Transverse colon (tissue), 4 donors: ENCODE data around the gene TENT5C. TPM values are rescaled to one million over a fixed set of nuclear protein-coding genes. Genes with fewer than 3 reads are reported as not detected.

ENCODE experiments used
- DNase-seq: peaks from one replicate; pipeline ENCODE4 v3.0.0-alpha.2; 2019
- H3K27ac ChIP-seq, 4 donors: fragments of 200-600 bp; sonication (generic); 2 replicates each; pipeline ENCODE4 v1.5.1; 2016 to 2018; ENCODE audit warnings: inconsistent platforms in 4 of 4
- H3K27me3 ChIP-seq: fragments of 200-600 bp; sonication (generic); 2 replicates; pipeline ENCODE4 v1.5.1; 2017; ENCODE audit warnings: inconsistent platforms
- H3K36me3 ChIP-seq, 4 donors: fragments of 200-600 bp; sonication (generic); 2 replicates each; pipeline ENCODE4 v1.5.1; 2017 to 2019; ENCODE audit warnings: inconsistent platforms in 4 of 4
- H3K4me1 ChIP-seq, 4 donors: fragments of 200-600 bp; sonication (generic); 2 replicates each; pipeline ENCODE4 v1.5.1; 2017 to 2020; ENCODE audit warnings: inconsistent platforms in 4 of 4
- H3K4me3 ChIP-seq, 4 donors: fragments of 200-600 bp; sonication (generic); 1 replicate in 1 of 4; 2 replicates in 3 of 4; pipeline versions ENCODE4 v1.5.1 to v1.6.1; 2017 to 2019; ENCODE audit warnings: inconsistent platforms in 4 of 4
- H3K9me3 ChIP-seq, 2 donors: fragments of 200-600 bp; sonication (generic); 2 replicates each; pipeline ENCODE4 v1.5.1; 2017 to 2019; ENCODE audit warnings: inconsistent platforms in 2 of 2
- EP300 ChIP-seq: sonication (generic); formaldehyde crosslinking; IDR thresholded peaks from one replicate; pipeline ENCODE4 v1.6.1; 2017; ENCODE audit warnings: antibody characterized with exemption, low read depth
- POLR2A ChIP-seq: fragments of 450-650 bp; IDR thresholded peaks from one replicate; pipeline ENCODE4 v1.6.1; 2016; ENCODE audit warnings: antibody characterized with exemption, mild to moderate bottlenecking, moderate library complexity
- POLR2AphosphoS5 ChIP-seq, 3 donors: sonication (generic); formaldehyde crosslinking; IDR thresholded peaks; one replicate each; pipeline ENCODE4 v1.6.1; 2016; ENCODE audit warnings: antibody characterized with exemption in 3 of 3
- WGBS, 2 donors: methylation state at CpG; one replicate each; pipeline ENCODE4 v1.1.5; 2018; ENCODE audit warnings: low coverage in 1 of 2; 5-methylcytosine and 5-hydroxymethylcytosine counted together
- in situ Hi-C, 4 donors: fragments of 200-750 bp; cut with MboI; loops; one replicate each; pipeline versions ENCODE4 v1.15.0 to v1.15.1; 2017; ENCODE audit warnings: low sequenced_read_pairs in 3 of 4, low pct_ligation_motif_present in 1 of 4, low pct_unique_long_range_greater_than_20kb in 1 of 4
- intact Hi-C: fragments of 100-400 bp; cut with DNase I; formaldehyde crosslinking; loops from one replicate; pipeline ENCODE4 v1.15.1; 2023; ENCODE audit warnings: low total_unique reads
- total RNA-seq, 4 donors: library from RNA; depleted of rRNA; stranded (reverse); fragments of >200 nt; gene quantifications; one replicate each; pipeline ENCODE4 v1.1.0, GENCODE V29; 2016
- TF ChIP-seq, protein P1 (sequence below), 5 experiments: fragments of 200-600 bp in 3 of 5; fragments of 450-650 bp in 2 of 5; sonication (generic) in 3 of 5; IDR thresholded peaks; 1 replicate in 2 of 5; 2 replicates in 3 of 5; pipeline ENCODE4 v1.5.1; 2016 to 2017; ENCODE audit warnings: antibody characterized with exemption in 5 of 5, inconsistent platforms in 3 of 5, mild to moderate bottlenecking in 2 of 5, moderate library complexity in 1 of 5

Gene TENT5C
- total RNA-seq, 4 donors from 2014 or later: 3.4 to 30.8 (median 18.1) TPM

DNA sequence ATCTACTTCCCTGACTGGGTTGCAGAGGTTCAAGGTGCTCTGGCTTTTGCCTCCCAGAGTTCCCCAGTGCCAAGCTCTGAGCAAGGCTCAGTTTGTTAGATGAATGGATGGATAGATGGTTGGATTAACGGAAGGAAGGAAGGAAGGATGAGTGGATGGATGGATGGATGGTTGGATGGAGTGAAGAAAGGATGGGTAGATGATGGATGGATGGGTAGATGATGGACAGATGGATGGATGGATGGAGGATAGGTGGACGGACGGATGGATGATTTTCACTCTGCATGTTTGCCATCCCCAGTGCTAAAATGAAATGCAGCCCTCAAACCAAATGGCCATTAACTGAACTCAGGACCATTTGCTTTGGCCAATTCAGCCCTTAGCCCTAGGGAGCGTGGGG lies 27.4 kb upstream of the TENT5C start:
- in situ Hi-C loops (no loop called here), intact Hi-C loops (loop anchor here (1.0 kb wide), 1 partner anchor 26 kb away; no protein-coding TSS in a partner anchor)
- TF ChIP-seq, protein P1, sequence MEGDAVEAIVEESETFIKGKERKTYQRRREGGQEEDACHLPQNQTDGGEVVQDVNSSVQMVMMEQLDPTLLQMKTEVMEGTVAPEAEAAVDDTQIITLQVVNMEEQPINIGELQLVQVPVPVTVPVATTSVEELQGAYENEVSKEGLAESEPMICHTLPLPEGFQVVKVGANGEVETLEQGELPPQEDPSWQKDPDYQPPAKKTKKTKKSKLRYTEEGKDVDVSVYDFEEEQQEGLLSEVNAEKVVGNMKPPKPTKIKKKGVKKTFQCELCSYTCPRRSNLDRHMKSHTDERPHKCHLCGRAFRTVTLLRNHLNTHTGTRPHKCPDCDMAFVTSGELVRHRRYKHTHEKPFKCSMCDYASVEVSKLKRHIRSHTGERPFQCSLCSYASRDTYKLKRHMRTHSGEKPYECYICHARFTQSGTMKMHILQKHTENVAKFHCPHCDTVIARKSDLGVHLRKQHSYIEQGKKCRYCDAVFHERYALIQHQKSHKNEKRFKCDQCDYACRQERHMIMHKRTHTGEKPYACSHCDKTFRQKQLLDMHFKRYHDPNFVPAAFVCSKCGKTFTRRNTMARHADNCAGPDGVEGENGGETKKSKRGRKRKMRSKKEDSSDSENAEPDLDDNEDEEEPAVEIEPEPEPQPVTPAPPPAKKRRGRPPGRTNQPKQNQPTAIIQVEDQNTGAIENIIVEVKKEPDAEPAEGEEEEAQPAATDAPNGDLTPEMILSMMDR (IDR thresholded peaks at IDR 0.05): no peak
- no peak for TF ChIP-seq POLR2A
- no peak for TF ChIP-seq EP300
- no peak for TF ChIP-seq POLR2AphosphoS5 (IDR thresholded peaks at IDR 0.05)
- Histone ChIP-seq H3K4me3 (no peak overlapping the region), H3K9me3 (no peaks in the 10 kb centered on the region), H3K27me3 (no peaks in the 10 kb centered on the region), H3K4me1 (peaks cover 0 to 2% (median 0%) of the 10 kb centered on the region in 4 donors), H3K27ac (no peak overlapping the region), H3K36me3 (no peaks in the 10 kb centered on the region)
- 90 to 93% methylated on average over 2 to 4 of the region's 4 CpGs for WGBS, 2 donors
- peak; percentile 1 for DNase-seq

DNA sequence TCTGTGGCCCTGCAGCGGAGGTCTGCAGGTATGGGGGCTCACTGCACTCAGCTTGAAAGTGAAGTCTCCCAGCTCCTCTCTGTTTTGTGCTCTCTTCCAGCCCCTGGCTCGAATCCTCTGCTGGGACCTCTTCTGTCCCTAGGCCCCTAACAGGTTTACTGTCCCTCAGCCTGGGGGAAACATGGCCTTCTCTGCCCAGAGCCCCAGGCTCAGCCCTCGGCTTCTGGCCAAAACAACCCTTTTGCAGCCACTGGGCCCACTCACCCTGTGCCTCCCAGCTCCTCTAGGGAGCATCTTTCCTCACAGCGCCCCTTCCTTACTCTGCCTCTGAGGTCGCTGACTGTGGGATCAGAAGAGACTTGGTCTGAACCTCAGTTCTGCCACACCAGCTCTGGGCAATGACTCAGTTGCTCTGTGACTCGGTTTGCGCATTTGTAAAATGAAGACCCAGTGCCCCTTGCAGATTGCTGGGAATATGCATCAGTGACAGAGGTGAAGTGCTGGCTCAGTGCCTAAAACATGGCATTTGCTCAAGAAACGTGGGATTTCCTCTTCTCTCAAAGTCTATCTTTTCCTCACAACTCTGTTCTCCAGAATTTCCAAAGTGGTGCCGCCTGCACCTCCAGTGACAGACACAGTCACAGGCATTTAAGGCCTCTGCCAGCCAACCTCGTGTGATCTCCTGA lies 26.5 kb upstream of the TENT5C start:
- H3K4me1 ChIP-seq: no peaks in the 10 kb centered on the region
- no peak overlapping the region for H3K4me3 ChIP-seq
- H3K27ac ChIP-seq: no peak overlapping the region
- TF ChIP-seq, protein P1 (IDR thresholded peaks at IDR 0.05): no peak
- TF ChIP-seq POLR2A: no peak
- no peak for TF ChIP-seq EP300
- TF ChIP-seq POLR2AphosphoS5 (IDR thresholded peaks at IDR 0.05): no peak
- H3K36me3 ChIP-seq: no peaks in the 10 kb centered on the region
- intact Hi-C loops (no loop called here), in situ Hi-C loops (no loop called here)
- no peak for DNase-seq
- WGBS, 2 donors: 84 to 100% methylated on average over 1 to 10 of the region's 10 CpGs
- no peaks in the 10 kb centered on the region for H3K27me3 ChIP-seq
- H3K9me3 ChIP-seq: no peaks in the 10 kb centered on the region

DNA sequence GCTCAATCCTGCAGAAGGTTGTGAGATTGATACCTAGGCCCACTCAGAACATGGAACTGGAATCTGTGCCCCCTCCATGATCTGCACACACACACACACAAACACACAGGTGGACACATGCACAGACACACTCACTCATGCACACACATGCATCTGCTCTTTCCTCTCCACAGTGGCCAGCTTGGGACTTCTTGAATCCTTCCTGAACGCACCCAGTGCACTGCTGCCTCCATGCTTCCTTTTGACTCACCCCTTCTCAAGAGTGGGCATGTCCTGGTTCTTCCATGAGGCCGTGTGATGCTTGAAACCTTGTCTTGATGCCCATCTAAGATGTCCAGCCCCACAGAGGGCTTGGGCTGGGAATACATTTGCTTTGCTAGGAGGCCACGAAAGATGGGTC lies 25.4 kb upstream of the TENT5C start:
- 77% methylated on average over 3 of the region's 3 CpGs; no CpG with 5 or more reads in 1 of the 2 donors for WGBS, 2 donors
- in situ Hi-C loops: no loop called here
- intact Hi-C loops: no loop called here

GRCh38 chr1:117580882-117581281 lies 25.0 kb upstream of the TENT5C start:
- Histone ChIP-seq H3K4me3 (no peak overlapping the region), H3K36me3 (no peaks in the 10 kb centered on the region)
- 82% methylated on average over 2 of the region's 2 CpGs; no CpG with 5 or more reads in 1 of the 2 donors for WGBS, 2 donors

More for the DNA sequence above, 25.4 kb upstream of the TENT5C start:
- DNase-seq: no peak
- Histone ChIP-seq H3K27ac (no peak overlapping the region), H3K27me3 (no peaks in the 10 kb centered on the region), H3K9me3 (no peaks in the 10 kb centered on the region), H3K4me3 (no peak overlapping the region), H3K36me3 (no peaks in the 10 kb centered on the region), H3K4me1 (no peaks in the 10 kb centered on the region)
- TF ChIP-seq POLR2A (no peak), POLR2AphosphoS5 (IDR thresholded peaks at IDR 0.05) (no peak), EP300 (no peak)
- TF ChIP-seq, protein P1 (IDR thresholded peaks at IDR 0.05): no peak

More at GRCh38 chr1:117580882-117581281, 25.0 kb upstream of the TENT5C start:
- Histone ChIP-seq H3K4me1 (no peaks in the 10 kb centered on the region), H3K27me3 (no peaks in the 10 kb centered on the region), H3K27ac (no peak overlapping the region), H3K9me3 (no peaks in the 10 kb centered on the region)
- in situ Hi-C loops (no loop called here), intact Hi-C loops (no loop called here)
- no peak for TF ChIP-seq POLR2A
- no peak for TF ChIP-seq POLR2AphosphoS5 (IDR thresholded peaks at IDR 0.05)
- no peak for TF ChIP-seq EP300
- TF ChIP-seq, protein P1 (IDR thresholded peaks at IDR 0.05): no peak
- no peak for DNase-seq
